ENCODE data around the gene CALD1. TPM values are rescaled to one million over a fixed set of nuclear protein-coding genes. Genes with fewer than 3 reads are reported as not detected.

The CALD1 gene
- total RNA-seq, 1 experiment from 2014 or later, result 107 TPM

DNA sequence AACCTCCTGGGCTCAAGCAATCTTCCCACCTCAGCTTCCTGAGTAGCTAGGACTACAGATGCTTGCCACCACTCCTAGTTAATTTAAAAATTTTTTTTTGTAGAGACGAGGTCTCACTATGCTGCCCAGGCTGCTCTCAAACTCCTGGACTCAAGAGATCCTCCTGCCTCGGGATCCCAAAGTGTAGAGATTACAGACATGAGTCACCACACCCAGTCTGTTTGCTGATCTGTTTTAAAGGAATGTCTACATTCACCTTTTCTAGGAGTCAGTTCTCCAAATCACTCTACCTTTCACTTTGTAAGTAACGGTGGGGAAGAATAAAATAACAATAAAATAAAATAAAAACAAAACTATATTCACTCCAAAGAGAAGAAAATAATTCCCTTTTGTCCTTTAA lies 120.3 kb downstream of the CALD1 start:
- peaks cover 19 to 29% (median 25%) of the 10 kb centered on the region in 3 experiments for H3K36me3 Mint-ChIP-seq (ENCODE audit: insufficient read depth in 1 of 3, low read depth in 3 of 3)
- no peak for DNase-seq
- Histone ChIP-seq H3K79me1 (ENCODE audit: insufficient read depth, low read depth, low read length, poor library complexity, severe bottlenecking) (peaks cover 3% of the 10 kb centered on the region), H4K5ac (ENCODE audit: insufficient read length, low read depth, low read length) (no peak overlapping the region), H3K14ac (ENCODE audit: insufficient read depth, low read length) (no peak overlapping the region), H4K20me1 (ENCODE audit: control insufficient read depth, insufficient read depth, insufficient read length) (no peaks in the 10 kb centered on the region), H2BK5ac (ENCODE audit: insufficient read length, low read length) (no peak overlapping the region), H3T11ph (ENCODE audit: low read length) (no peak overlapping the region), H4K91ac (ENCODE audit: insufficient read length, low read depth, low read length) (no peak overlapping the region), H3K23ac (ENCODE audit: insufficient read length, low read depth, low read length) (no peak overlapping the region), H2BK20ac (ENCODE audit: low read depth, low read length, poor library complexity, severe bottlenecking) (no peak overlapping the region), H3K27ac (ENCODE audit: insufficient read length, low read depth, low read length) (no peak overlapping the region), H3K23me2 (ENCODE audit: insufficient read length, low read depth, low read length, poor library complexity, severe bottlenecking) (no peaks in the 10 kb centered on the region), H2BK120ac (ENCODE audit: low read depth, low read length, poor library complexity, severe bottlenecking) (no peak overlapping the region), H3K9ac (ENCODE audit: extremely low read depth, insufficient read length, low read length) (no peak overlapping the region), H3K56ac (ENCODE audit: insufficient read length, low read depth, low read length) (no peak overlapping the region), H3K4me2 (ENCODE audit: insufficient read depth, insufficient read length, low read length) (no peak overlapping the region), H3K9me3 (ENCODE audit: control insufficient read depth, low read depth, low read length) (no peaks in the 10 kb centered on the region), H3K18ac (ENCODE audit: insufficient read length, low read depth, low read length) (no peak overlapping the region), H2AFZ (ENCODE audit: low read length) (no peak overlapping the region), H2BK12ac (ENCODE audit: insufficient read length, low read depth, low read length) (no peak overlapping the region), H2AK5ac (ENCODE audit: insufficient read length, low read length) (no peak overlapping the region), H3K4me1 (ENCODE audit: insufficient read depth, low read length) (no peaks in the 10 kb centered on the region), H4K8ac (replicated peaks; ENCODE audit: insufficient read length, low read depth, low read length) (no peak overlapping the region), H2BK15ac (ENCODE audit: low read depth, low read length) (no peak overlapping the region), H3K79me2 (ENCODE audit: insufficient read depth, low read length) (no peaks in the 10 kb centered on the region; the same call in 1 of the 2 replicates), H3K4ac (ENCODE audit: low read depth, low read length) (no peak overlapping the region), H3K27me3 (ENCODE audit: insufficient read depth, low read length) (no peaks in the 10 kb centered on the region)
- no peak overlapping the region for H3K4me3 Mint-ChIP-seq
- TF ChIP-seq, protein P1, sequence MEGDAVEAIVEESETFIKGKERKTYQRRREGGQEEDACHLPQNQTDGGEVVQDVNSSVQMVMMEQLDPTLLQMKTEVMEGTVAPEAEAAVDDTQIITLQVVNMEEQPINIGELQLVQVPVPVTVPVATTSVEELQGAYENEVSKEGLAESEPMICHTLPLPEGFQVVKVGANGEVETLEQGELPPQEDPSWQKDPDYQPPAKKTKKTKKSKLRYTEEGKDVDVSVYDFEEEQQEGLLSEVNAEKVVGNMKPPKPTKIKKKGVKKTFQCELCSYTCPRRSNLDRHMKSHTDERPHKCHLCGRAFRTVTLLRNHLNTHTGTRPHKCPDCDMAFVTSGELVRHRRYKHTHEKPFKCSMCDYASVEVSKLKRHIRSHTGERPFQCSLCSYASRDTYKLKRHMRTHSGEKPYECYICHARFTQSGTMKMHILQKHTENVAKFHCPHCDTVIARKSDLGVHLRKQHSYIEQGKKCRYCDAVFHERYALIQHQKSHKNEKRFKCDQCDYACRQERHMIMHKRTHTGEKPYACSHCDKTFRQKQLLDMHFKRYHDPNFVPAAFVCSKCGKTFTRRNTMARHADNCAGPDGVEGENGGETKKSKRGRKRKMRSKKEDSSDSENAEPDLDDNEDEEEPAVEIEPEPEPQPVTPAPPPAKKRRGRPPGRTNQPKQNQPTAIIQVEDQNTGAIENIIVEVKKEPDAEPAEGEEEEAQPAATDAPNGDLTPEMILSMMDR (conservative IDR thresholded peaks at IDR 0.05), result no peak
- H3K27me3 Mint-ChIP-seq (ENCODE audit: low read depth), result no peaks in the 10 kb centered on the region
- peak overlapping the region; percentile 1 to 91 (median 11); a peak in 2 of 7 replicates for H3K27ac Mint-ChIP-seq
- H3K9me3 Mint-ChIP-seq, result peaks cover 15 to 18% of the 10 kb centered on the region in 2 experiments
- H3K4me1 Mint-ChIP-seq, result peaks cover 12 to 15% of the 10 kb centered on the region in 2 experiments; a peak in 3 of 4 replicates
- WGBS (ENCODE audit: extremely low coverage, insufficient read length, low lambda C conversion rate), result no CpG with 5 or more reads among the region's 3 CpGs

All from H9 (cell line).